ENCODE measurements around the gene TRIM71. TPM values are rescaled to one million over a fixed set of nuclear protein-coding genes. Genes with fewer than 3 reads are reported as not detected.
"Not testable (repeated sequence)": the region's sequence is repeated elsewhere in the genome, so short reads cannot be mapped to it uniquely, and the experiment has no call there.

Gene TRIM71
- total RNA-seq, 1 experiment from 2014 or later: 376 TPM

- Histone ChIP-seq H3K9me3 (ENCODE audit: control insufficient read depth, low read depth, low read length) (no peaks in the 10 kb centered on the region), H3T11ph (ENCODE audit: low read length) (no peak overlapping the region), H4K91ac (ENCODE audit: insufficient read length, low read depth, low read length) (no peak overlapping the region), H4K8ac (replicated peaks; ENCODE audit: insufficient read length, low read depth, low read length) (no peak overlapping the region), H3K23ac (ENCODE audit: insufficient read length, low read depth, low read length) (no peak overlapping the region), H3K79me1 (ENCODE audit: insufficient read depth, low read depth, low read length, poor library complexity, severe bottlenecking) (no peaks in the 10 kb centered on the region), H3K14ac (ENCODE audit: insufficient read depth, low read length) (no peak overlapping the region), H2BK20ac (ENCODE audit: low read depth, low read length, poor library complexity, severe bottlenecking) (no peak overlapping the region), H2BK12ac (ENCODE audit: insufficient read length, low read depth, low read length) (no peak overlapping the region), H2BK120ac (ENCODE audit: low read depth, low read length, poor library complexity, severe bottlenecking) (no peak overlapping the region), H3K79me2 (ENCODE audit: insufficient read depth, low read length) (no peaks in the 10 kb centered on the region), H4K5ac (ENCODE audit: insufficient read length, low read depth, low read length) (no peak overlapping the region), H3K4me1 (ENCODE audit: insufficient read depth, low read length) (no peaks in the 10 kb centered on the region; the same call in 1 of the 2 replicates), H2BK5ac (ENCODE audit: insufficient read length, low read length) (no peak overlapping the region), H4K20me1 (ENCODE audit: control insufficient read depth, insufficient read depth, insufficient read length) (no peaks in the 10 kb centered on the region), H3K4me2 (ENCODE audit: insufficient read depth, insufficient read length, low read length) (no peak overlapping the region), H3K4ac (ENCODE audit: low read depth, low read length) (no peak overlapping the region), H3K18ac (ENCODE audit: insufficient read length, low read depth, low read length) (no peak overlapping the region), H3K56ac (ENCODE audit: insufficient read length, low read depth, low read length) (no peak overlapping the region), H2BK15ac (ENCODE audit: low read depth, low read length) (no peak overlapping the region), H2AK5ac (ENCODE audit: insufficient read length, low read length) (no peak overlapping the region), H3K23me2 (ENCODE audit: insufficient read length, low read depth, low read length, poor library complexity, severe bottlenecking) (no peaks in the 10 kb centered on the region), H3K27ac (ENCODE audit: insufficient read length, low read depth, low read length) (no peak overlapping the region), H3K27me3 (ENCODE audit: insufficient read depth, low read length) (no peaks in the 10 kb centered on the region), H2AFZ (ENCODE audit: low read length) (no peak overlapping the region), H3K9ac (ENCODE audit: extremely low read depth, insufficient read length, low read length) (no peak overlapping the region)
- no peak for DNase-seq
- WGBS (ENCODE audit: extremely low coverage, insufficient read length, low lambda C conversion rate): no CpG with 5 or more reads among the region's 3 CpGs
- H3K36me3 Mint-ChIP-seq (ENCODE audit: insufficient read depth in 1 of 3, low read depth in 3 of 3): peaks cover 0 to 30% (median 6%) of the 10 kb centered on the region in 3 experiments; a peak in 5 of 7 replicates
- H3K27ac Mint-ChIP-seq: no peak overlapping the region
- no peak overlapping the region for H3K4me3 Mint-ChIP-seq
- H3K27me3 Mint-ChIP-seq (ENCODE audit: low read depth): no peaks in the 10 kb centered on the region; the same call in 1 of the 2 replicates
- peaks cover 15 to 16% of the 10 kb centered on the region in 2 experiments for H3K4me1 Mint-ChIP-seq
- H3K9me3 Mint-ChIP-seq: peaks cover 12 to 15% of the 10 kb centered on the region in 2 experiments; a peak in 4 of 5 replicates
- TF ChIP-seq, protein P1, sequence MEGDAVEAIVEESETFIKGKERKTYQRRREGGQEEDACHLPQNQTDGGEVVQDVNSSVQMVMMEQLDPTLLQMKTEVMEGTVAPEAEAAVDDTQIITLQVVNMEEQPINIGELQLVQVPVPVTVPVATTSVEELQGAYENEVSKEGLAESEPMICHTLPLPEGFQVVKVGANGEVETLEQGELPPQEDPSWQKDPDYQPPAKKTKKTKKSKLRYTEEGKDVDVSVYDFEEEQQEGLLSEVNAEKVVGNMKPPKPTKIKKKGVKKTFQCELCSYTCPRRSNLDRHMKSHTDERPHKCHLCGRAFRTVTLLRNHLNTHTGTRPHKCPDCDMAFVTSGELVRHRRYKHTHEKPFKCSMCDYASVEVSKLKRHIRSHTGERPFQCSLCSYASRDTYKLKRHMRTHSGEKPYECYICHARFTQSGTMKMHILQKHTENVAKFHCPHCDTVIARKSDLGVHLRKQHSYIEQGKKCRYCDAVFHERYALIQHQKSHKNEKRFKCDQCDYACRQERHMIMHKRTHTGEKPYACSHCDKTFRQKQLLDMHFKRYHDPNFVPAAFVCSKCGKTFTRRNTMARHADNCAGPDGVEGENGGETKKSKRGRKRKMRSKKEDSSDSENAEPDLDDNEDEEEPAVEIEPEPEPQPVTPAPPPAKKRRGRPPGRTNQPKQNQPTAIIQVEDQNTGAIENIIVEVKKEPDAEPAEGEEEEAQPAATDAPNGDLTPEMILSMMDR (conservative IDR thresholded peaks at IDR 0.05): no peak
These were observed 112.4 kb downstream of the TRIM71 start for GRCh38 chr3:32930161-32930560.

- H3K4me3 Mint-ChIP-seq; H3K23ac ChIP-seq (ENCODE audit: insufficient read length, low read depth, low read length); H2AFZ ChIP-seq (ENCODE audit: low read length); H3K23me2 ChIP-seq (ENCODE audit: insufficient read length, low read depth, low read length, poor library complexity, severe bottlenecking); H3K79me2 ChIP-seq (ENCODE audit: insufficient read depth, low read length); H3K4me2 ChIP-seq (ENCODE audit: insufficient read depth, insufficient read length, low read length); H2BK20ac ChIP-seq (ENCODE audit: low read depth, low read length, poor library complexity, severe bottlenecking); H3K18ac ChIP-seq (ENCODE audit: insufficient read length, low read depth, low read length); H2BK120ac ChIP-seq (ENCODE audit: low read depth, low read length, poor library complexity, severe bottlenecking); H3K9me3 ChIP-seq (ENCODE audit: control insufficient read depth, low read depth, low read length); H3K4me1 ChIP-seq (ENCODE audit: insufficient read depth, low read length); H4K8ac ChIP-seq (replicated peaks; ENCODE audit: insufficient read length, low read depth, low read length); H3K27ac Mint-ChIP-seq; H3K27ac ChIP-seq (ENCODE audit: insufficient read length, low read depth, low read length); H4K91ac ChIP-seq (ENCODE audit: insufficient read length, low read depth, low read length); H3T11ph ChIP-seq (ENCODE audit: low read length); H3K79me1 ChIP-seq (ENCODE audit: insufficient read depth, low read depth, low read length, poor library complexity, severe bottlenecking); H3K9ac ChIP-seq (ENCODE audit: extremely low read depth, insufficient read length, low read length); H3K27me3 ChIP-seq (ENCODE audit: insufficient read depth, low read length); DNase-seq; H4K20me1 ChIP-seq (ENCODE audit: control insufficient read depth, insufficient read depth, insufficient read length); H3K14ac ChIP-seq (ENCODE audit: insufficient read depth, low read length); H2AK5ac ChIP-seq (ENCODE audit: insufficient read length, low read length); H3K4ac ChIP-seq (ENCODE audit: low read depth, low read length); H2BK12ac ChIP-seq (ENCODE audit: insufficient read length, low read depth, low read length); H3K27me3 Mint-ChIP-seq (ENCODE audit: low read depth); H3K56ac ChIP-seq (ENCODE audit: insufficient read length, low read depth, low read length); H2BK5ac ChIP-seq (ENCODE audit: insufficient read length, low read length); H2BK15ac ChIP-seq (ENCODE audit: low read depth, low read length); H4K5ac ChIP-seq (ENCODE audit: insufficient read length, low read depth, low read length): not testable (repeated sequence)
- no CpG with 5 or more reads among the region's 2 CpGs for WGBS (ENCODE audit: extremely low coverage, insufficient read length, low lambda C conversion rate)
- H3K4me1 Mint-ChIP-seq: peaks cover 15 to 16% of the 10 kb centered on the region in 2 experiments
- H3K36me3 Mint-ChIP-seq (ENCODE audit: insufficient read depth in 1 of 3, low read depth in 3 of 3): peaks cover 3 to 37% (median 9%) of the 10 kb centered on the region in 3 experiments; a peak in 6 of 7 replicates
- H3K9me3 Mint-ChIP-seq: peaks cover 19 to 21% of the 10 kb centered on the region in 2 experiments
These were observed 113.5 kb downstream of the TRIM71 start for GRCh38 chr3:32931273-32931672.
